A549 (cell line): ENCODE measurements around the gene BEND5. TPM values are rescaled to one million over a fixed set of nuclear protein-coding genes. Genes with fewer than 3 reads are reported as not detected.

Experiments used
- ATAC-seq, 2 experiments: fragments of 200-7000 bp in 1 of 2; fragments of >200 bp in 1 of 2; cut with Nextera tagmentation in 1 of 2; cut with Tn5 transposase in 1 of 2; 3 replicates each; pipeline versions ENCODE4 v1.8.0 to v1.9.1; 2018 to 2020; ENCODE audit warnings: mild to moderate bottlenecking in 1 of 2, moderate library complexity in 1 of 2
- CTCF ChIA-PET: fragments of 300-600 bp; sonication (Branson Sonifier 250); formaldehyde crosslinking; extraction: SDS; loops from one replicate; lab custom pipeline; 2021; ENCODE audit warnings: antibody characterized with exemption, inconsistent platforms; lab: Yijun Ruan, JAX
- POLR2A ChIA-PET: fragments of 350-600 bp; formaldehyde crosslinking; extraction: SDS; loops from one replicate; lab custom pipeline; 2021; ENCODE audit warnings: antibody characterized with exemption, inconsistent platforms; lab: Yijun Ruan, JAX
- DNase-seq, 2 experiments: peaks; one replicate each; pipeline versions ENCODE4 v3.0.0 to v3.0.0-alpha.2; 2011 to 2016; ENCODE audit warnings: low read depth in 1 of 2, low spot score in 1 of 2
- FAIRE-seq: peaks from 2 replicates; lab custom pipeline; 2011; peaks lifted over from hg19 to GRCh38; lab: Jason Lieb, UNC
- H3K27ac ChIP-seq, 2 experiments: fragments of >200 bp; sonication (Bioruptor Twin); formaldehyde crosslinking; 3 replicates each; pipeline ENCODE4 v1.5.1; 2016 to 2017
- H3K4me1 ChIP-seq: fragments of >200 bp; sonication (Bioruptor Twin); formaldehyde crosslinking; 3 replicates; pipeline ENCODE4 v1.6.1; 2016
- H3K4me2 ChIP-seq: fragments of >200 bp; sonication (Bioruptor Twin); formaldehyde crosslinking; 3 replicates; pipeline ENCODE4 v1.6.1; 2016
- H3K4me3 ChIP-seq: fragments of >200 bp; sonication (Bioruptor Twin); formaldehyde crosslinking; 3 replicates; pipeline ENCODE4 v1.5.1; 2016
- H3K9me3 ChIP-seq: fragments of >200 bp; sonication (Bioruptor Twin); formaldehyde crosslinking; 3 replicates; pipeline ENCODE4 v1.6.1; 2016
- CHD4 ChIP-seq: fragments of 200-600 bp; sonication (generic); IDR thresholded peaks from 2 replicates; pipeline ENCODE4 v1.6.1; 2016; ENCODE audit warnings: antibody characterized with exemption, mild to moderate bottlenecking, borderline replicate concordance
- EP300 ChIP-seq, 2 experiments: fragments of >200 bp; sonication (Bioruptor Twin); formaldehyde crosslinking; IDR thresholded peaks; 2 replicates in 1 of 2; 3 replicates in 1 of 2; pipeline ENCODE4 v1.6.1; 2016 to 2017
- ESRRA ChIP-seq: fragments of 150-350 bp; IDR thresholded peaks from 2 replicates; pipeline ENCODE4 v1.6.1; 2014; ENCODE audit warnings: mild to moderate bottlenecking, low read length, borderline replicate concordance
- FOSB ChIP-seq: fragments of 250-450 bp; sonication (Bioruptor Pico); IDR thresholded peaks from 2 replicates; pipeline ENCODE4 v1.5.0; 2020; ENCODE audit warnings: mild to moderate bottlenecking, moderate library complexity
- HEYL ChIP-seq: fragments of 250-450 bp; sonication (Bioruptor Pico); IDR thresholded peaks from 2 replicates; pipeline ENCODE4 v1.8.0; 2021; ENCODE audit warnings: mild to moderate bottlenecking, moderate library complexity
- HOXB13 ChIP-seq: fragments of 250-450 bp; sonication (Bioruptor Pico); IDR thresholded peaks from 2 replicates; pipeline ENCODE4 v1.5.0; 2020; ENCODE audit warnings: low read depth, mild to moderate bottlenecking, moderate library complexity
- JUN ChIP-seq, 2 experiments: fragments of >200 bp; sonication (Bioruptor Twin); formaldehyde crosslinking; IDR thresholded peaks; 2 replicates in 1 of 2; 3 replicates in 1 of 2; pipeline ENCODE4 v1.6.1; 2016 to 2017
- MAFK ChIP-seq: fragments of 450-650 bp; IDR thresholded peaks from 2 replicates; pipeline ENCODE4 v1.6.1; 2014; ENCODE audit not compliant: partially characterized antibody
- MAZ ChIP-seq: fragments of 150-350 bp; IDR thresholded peaks from 2 replicates; pipeline ENCODE4 v1.6.1; 2014; ENCODE audit warnings: antibody characterized with exemption, low read depth, low read length, borderline replicate concordance
- NPAS2 ChIP-seq: fragments of 250-450 bp; sonication (Bioruptor Pico); IDR thresholded peaks from 2 replicates; pipeline ENCODE4 v1.8.0; 2022; ENCODE audit warnings: mild to moderate bottlenecking, moderate library complexity, borderline replicate concordance
- NR3C1 ChIP-seq: fragments of >200 bp; sonication (Bioruptor Twin); formaldehyde crosslinking; IDR thresholded peaks from 3 replicates; pipeline ENCODE4 v1.6.1; 2017
- PHF8 ChIP-seq: fragments of 200-600 bp; sonication (generic); IDR thresholded peaks from 2 replicates; pipeline ENCODE4 v1.6.1; 2016; ENCODE audit warnings: low read depth, mild to moderate bottlenecking, antibody characterized with exemption, moderate library complexity, borderline replicate concordance
- RARB ChIP-seq: fragments of 250-450 bp; sonication (Bioruptor Pico); IDR thresholded peaks from 2 replicates; pipeline ENCODE4 v1.8.0; 2021; ENCODE audit warnings: mild to moderate bottlenecking, moderate library complexity
- RNF2 ChIP-seq: fragments of 200-600 bp; sonication (generic); IDR thresholded peaks from 2 replicates; pipeline ENCODE4 v1.6.1; 2016; ENCODE audit warnings: low read depth, mild to moderate bottlenecking, antibody characterized with exemption, moderate library complexity, borderline replicate concordance
- SREBF2 ChIP-seq: fragments of 450-650 bp; IDR thresholded peaks from 2 replicates; pipeline ENCODE4 v1.6.1; 2014; ENCODE audit warnings: mild to moderate bottlenecking, moderate library complexity
- TP53 ChIP-seq: fragments of 250-450 bp; sonication (Bioruptor Pico); IDR thresholded peaks from 2 replicates; pipeline ENCODE4 v1.5.0; 2021; ENCODE audit warnings: mild to moderate bottlenecking, moderate library complexity
- WGBS: methylation state at CpG from one replicate; pipeline ENCODE4 v1.1.6; 2017; ENCODE audit errors: missing lambda C conversion rate; 5-methylcytosine and 5-hydroxymethylcytosine counted together
- polyA plus RNA-seq, 4 experiments: library from polyadenylated mRNA; depleted of rRNA in 3 of 4; stranded (reverse); fragments of >200 nt; fragmentation: RNase III in 1 of 4; extraction: RNeasy Plus Mini Kit Qiagen cat#74134 plus additional on column Dnase treatment in 1 of 4; gene quantifications; 2 replicates in 3 of 4; 3 replicates in 1 of 4; pipeline ENCODE4 v1.2.3, GENCODE V29; 2011 to 2017
- TF ChIP-seq, protein P1 (sequence below): fragments of >200 bp; sonication (Bioruptor Twin); formaldehyde crosslinking; IDR thresholded peaks from 2 replicates; pipeline ENCODE4 v1.6.1; 2016
- TF ChIP-seq, protein P2 (sequence below): fragments of >200 bp; sonication (Bioruptor Twin); formaldehyde crosslinking; IDR thresholded peaks from 3 replicates; pipeline ENCODE4 v1.6.1; 2016
- TF ChIP-seq, protein P3 (sequence below): fragments of 200-600 bp; sonication (generic); IDR thresholded peaks from 2 replicates; pipeline ENCODE4 v1.6.1; 2016; ENCODE audit warnings: antibody characterized with exemption, mild to moderate bottlenecking, moderate library complexity
- TF ChIP-seq, protein P4 (sequence below): fragments of 150-350 bp; IDR thresholded peaks from 2 replicates; pipeline ENCODE4 v1.6.1; 2014; ENCODE audit warnings: low read depth, mild to moderate bottlenecking, low read length

The BEND5 gene
- polyA plus RNA-seq, 2 of the 4 experiments (the other 2 are of a cell fraction): not detected

DNA sequence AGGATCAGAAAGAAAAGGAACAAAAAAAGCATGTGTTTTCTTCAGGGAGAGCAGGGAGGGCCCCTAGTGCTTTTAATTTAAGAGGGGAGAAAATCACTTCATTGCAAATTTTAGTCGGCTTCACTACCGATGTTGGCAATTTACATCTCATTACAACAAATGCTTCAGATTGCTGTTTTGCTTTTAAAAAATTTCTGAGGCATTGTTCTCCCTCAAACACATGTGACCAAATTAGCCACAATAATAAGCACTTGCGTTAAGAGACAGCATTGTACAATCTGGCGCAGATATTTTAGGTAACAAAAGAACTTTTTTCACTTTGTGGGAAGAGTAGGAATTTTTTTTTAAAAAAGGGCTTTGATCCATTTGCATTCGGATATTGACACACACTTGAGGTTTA is 29.8 kb downstream of the BEND5 start:
- POLR2A ChIA-PET: no interaction called here
- CTCF ChIA-PET: no interaction called here
- H3K4me3 ChIP-seq: no peak overlapping the region
- TF ChIP-seq ESRRA (no peak), MAFK (no peak), MAZ (no peak), FOSB (CRISPR knock-in tag) (no peak), RARB (CRISPR knock-in tag) (no peak), HOXB13 (CRISPR knock-in tag) (no peak), PHF8 (no peak), JUN (IDR thresholded peaks at IDR 0.05) (no peak), HEYL (CRISPR knock-in tag) (no peak), NPAS2 (CRISPR knock-in tag) (no peak)
- TF ChIP-seq, protein P1, sequence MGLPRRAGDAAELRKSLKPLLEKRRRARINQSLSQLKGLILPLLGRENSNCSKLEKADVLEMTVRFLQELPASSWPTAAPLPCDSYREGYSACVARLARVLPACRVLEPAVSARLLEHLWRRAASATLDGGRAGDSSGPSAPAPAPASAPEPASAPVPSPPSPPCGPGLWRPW: no peak
- TF ChIP-seq, protein P2, sequence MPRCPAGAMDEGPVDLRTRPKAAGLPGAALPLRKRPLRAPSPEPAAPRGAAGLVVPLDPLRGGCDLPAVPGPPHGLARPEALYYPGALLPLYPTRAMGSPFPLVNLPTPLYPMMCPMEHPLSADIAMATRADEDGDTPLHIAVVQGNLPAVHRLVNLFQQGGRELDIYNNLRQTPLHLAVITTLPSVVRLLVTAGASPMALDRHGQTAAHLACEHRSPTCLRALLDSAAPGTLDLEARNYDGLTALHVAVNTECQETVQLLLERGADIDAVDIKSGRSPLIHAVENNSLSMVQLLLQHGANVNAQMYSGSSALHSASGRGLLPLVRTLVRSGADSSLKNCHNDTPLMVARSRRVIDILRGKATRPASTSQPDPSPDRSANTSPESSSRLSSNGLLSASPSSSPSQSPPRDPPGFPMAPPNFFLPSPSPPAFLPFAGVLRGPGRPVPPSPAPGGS: no peak
- H3K9me3 ChIP-seq: no peaks in the 10 kb centered on the region
- 73% methylated on average over 5 of the region's 5 CpGs for WGBS
- DNase-seq (no peak), FAIRE-seq (no peak), ATAC-seq (no peak)
- no peak overlapping the region for H3K27ac ChIP-seq
- peaks cover 15% of the 10 kb centered on the region for H3K4me1 ChIP-seq
- H3K4me2 ChIP-seq: no peak overlapping the region

DNA sequence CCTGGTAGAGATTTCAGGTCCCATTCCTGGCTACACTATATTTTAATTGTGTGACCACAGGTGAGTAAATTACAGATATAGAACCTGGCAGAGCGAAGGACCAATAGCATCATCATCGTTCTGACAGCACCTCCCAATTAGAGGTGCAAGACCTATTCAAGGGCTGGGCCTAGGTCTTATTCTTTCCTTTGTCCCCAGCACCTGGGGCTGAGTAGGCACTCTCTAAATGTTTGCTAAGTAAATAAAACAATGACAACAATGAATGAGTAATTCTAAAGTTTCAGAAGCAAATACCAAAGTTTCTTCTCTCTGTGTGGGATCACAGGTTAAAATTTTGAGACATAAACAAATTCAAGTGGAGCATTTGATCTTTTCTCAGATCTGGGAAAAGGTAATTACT is 32.7 kb downstream of the BEND5 start:
- Histone ChIP-seq H3K4me1 (peaks cover 15% of the 10 kb centered on the region), H3K4me2 (peak overlapping the region; percentile 37; the same call in 1 of the 3 replicates), H3K27ac (no peak overlapping the region), H3K9me3 (no peaks in the 10 kb centered on the region), H3K4me3 (no peak overlapping the region)
- 50% methylated on average over 2 of the region's 2 CpGs for WGBS
- POLR2A ChIA-PET: no interaction called here
- no peak for TF ChIP-seq EP300 (IDR thresholded peaks at IDR 0.05)
- no peak for TF ChIP-seq NR3C1
- no peak for TF ChIP-seq RNF2
- TF ChIP-seq, protein P3, sequence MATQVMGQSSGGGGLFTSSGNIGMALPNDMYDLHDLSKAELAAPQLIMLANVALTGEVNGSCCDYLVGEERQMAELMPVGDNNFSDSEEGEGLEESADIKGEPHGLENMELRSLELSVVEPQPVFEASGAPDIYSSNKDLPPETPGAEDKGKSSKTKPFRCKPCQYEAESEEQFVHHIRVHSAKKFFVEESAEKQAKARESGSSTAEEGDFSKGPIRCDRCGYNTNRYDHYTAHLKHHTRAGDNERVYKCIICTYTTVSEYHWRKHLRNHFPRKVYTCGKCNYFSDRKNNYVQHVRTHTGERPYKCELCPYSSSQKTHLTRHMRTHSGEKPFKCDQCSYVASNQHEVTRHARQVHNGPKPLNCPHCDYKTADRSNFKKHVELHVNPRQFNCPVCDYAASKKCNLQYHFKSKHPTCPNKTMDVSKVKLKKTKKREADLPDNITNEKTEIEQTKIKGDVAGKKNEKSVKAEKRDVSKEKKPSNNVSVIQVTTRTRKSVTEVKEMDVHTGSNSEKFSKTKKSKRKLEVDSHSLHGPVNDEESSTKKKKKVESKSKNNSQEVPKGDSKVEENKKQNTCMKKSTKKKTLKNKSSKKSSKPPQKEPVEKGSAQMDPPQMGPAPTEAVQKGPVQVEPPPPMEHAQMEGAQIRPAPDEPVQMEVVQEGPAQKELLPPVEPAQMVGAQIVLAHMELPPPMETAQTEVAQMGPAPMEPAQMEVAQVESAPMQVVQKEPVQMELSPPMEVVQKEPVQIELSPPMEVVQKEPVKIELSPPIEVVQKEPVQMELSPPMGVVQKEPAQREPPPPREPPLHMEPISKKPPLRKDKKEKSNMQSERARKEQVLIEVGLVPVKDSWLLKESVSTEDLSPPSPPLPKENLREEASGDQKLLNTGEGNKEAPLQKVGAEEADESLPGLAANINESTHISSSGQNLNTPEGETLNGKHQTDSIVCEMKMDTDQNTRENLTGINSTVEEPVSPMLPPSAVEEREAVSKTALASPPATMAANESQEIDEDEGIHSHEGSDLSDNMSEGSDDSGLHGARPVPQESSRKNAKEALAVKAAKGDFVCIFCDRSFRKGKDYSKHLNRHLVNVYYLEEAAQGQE: no peak
- TF ChIP-seq CHD4: no peak
- TF ChIP-seq ESRRA: no peak
- no peak for TF ChIP-seq SREBF2
- no peak for TF ChIP-seq MAZ
- TF ChIP-seq, protein P4, sequence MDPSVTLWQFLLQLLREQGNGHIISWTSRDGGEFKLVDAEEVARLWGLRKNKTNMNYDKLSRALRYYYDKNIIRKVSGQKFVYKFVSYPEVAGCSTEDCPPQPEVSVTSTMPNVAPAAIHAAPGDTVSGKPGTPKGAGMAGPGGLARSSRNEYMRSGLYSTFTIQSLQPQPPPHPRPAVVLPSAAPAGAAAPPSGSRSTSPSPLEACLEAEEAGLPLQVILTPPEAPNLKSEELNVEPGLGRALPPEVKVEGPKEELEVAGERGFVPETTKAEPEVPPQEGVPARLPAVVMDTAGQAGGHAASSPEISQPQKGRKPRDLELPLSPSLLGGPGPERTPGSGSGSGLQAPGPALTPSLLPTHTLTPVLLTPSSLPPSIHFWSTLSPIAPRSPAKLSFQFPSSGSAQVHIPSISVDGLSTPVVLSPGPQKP: no peak
- TF ChIP-seq TP53 (CRISPR knock-in tag): no peak
- no peak for ATAC-seq
- CTCF ChIA-PET: interaction anchor here (1.5 kb wide), 1 partner anchor 29 kb away, joined by 3 read pairs; no protein-coding TSS in a partner anchor
- FAIRE-seq: no peak
- peak; percentile 1 to 2 for DNase-seq
